Neuronal stem cell (in vitro differentiated cells): ENCODE data around the gene MCC.

Source experiments
- DNase-seq: peaks from one replicate; pipeline ENCODE4 v3.0.0-alpha.2; 2013; ENCODE audit warnings: low spot score
- H2AFZ ChIP-seq: one replicate; pipeline ENCODE4 v1.6.1; 2013; ENCODE audit warnings: mild to moderate bottlenecking, low read length, inconsistent platforms
- H2AK5ac ChIP-seq: 2 replicates; pipeline ENCODE4 v1.6.1; 2013; ENCODE audit warnings: low read depth, mild to moderate bottlenecking, inconsistent platforms, low read length, moderate library complexity, mixed read lengths
- H2BK120ac ChIP-seq: 2 replicates; pipeline ENCODE4 v1.6.1; 2013; ENCODE audit warnings: low read depth, mild to moderate bottlenecking, inconsistent platforms, low read length, moderate library complexity, mixed read lengths
- H2BK12ac ChIP-seq: one replicate; pipeline ENCODE4 v1.6.1; 2013; ENCODE audit warnings: low read length, inconsistent platforms
- H2BK15ac ChIP-seq: 2 replicates; pipeline ENCODE4 v1.6.1; 2013; ENCODE audit warnings: mild to moderate bottlenecking, low read length, inconsistent platforms, mixed read lengths
- H2BK5ac ChIP-seq: one replicate; pipeline ENCODE4 v1.6.1; 2013; ENCODE audit warnings: inconsistent platforms, mild to moderate bottlenecking, low read length, moderate library complexity
- H3K14ac ChIP-seq: one replicate; pipeline ENCODE4 v1.6.1; 2013; ENCODE audit warnings: low read length, inconsistent platforms
- H3K18ac ChIP-seq: 2 replicates; pipeline ENCODE4 v1.6.1; 2013; ENCODE audit warnings: low read length, inconsistent platforms
- H3K23ac ChIP-seq: 2 replicates; pipeline ENCODE4 v1.6.1; 2013; ENCODE audit warnings: low read depth, mild to moderate bottlenecking, mixed read lengths, low read length, inconsistent platforms; ENCODE audit not compliant: poor library complexity
- H3K27ac ChIP-seq: replicated peaks from 3 replicates; pipeline ENCODE4 v1.5.1; 2013; ENCODE audit warnings: low read length, inconsistent platforms
- H3K27me3 ChIP-seq, 3 experiments: 2 replicates each; pipeline ENCODE4 v1.6.1; 2013; ENCODE audit warnings: low read length in 3 of 3, mild to moderate bottlenecking in 2 of 3, inconsistent platforms in 1 of 3, low read depth in 1 of 3, mixed read lengths in 1 of 3, moderate library complexity in 1 of 3; ENCODE audit not compliant: control insufficient read depth in 3 of 3, insufficient read depth in 3 of 3
- H3K36me3 ChIP-seq, 2 donors: replicated peaks in 1 of 2; 2 replicates each; pipeline ENCODE4 v1.6.1; 2013; ENCODE audit warnings: low read length in 2 of 2; ENCODE audit not compliant: control insufficient read depth in 2 of 2, insufficient read depth in 2 of 2
- H3K4ac ChIP-seq: 2 replicates; pipeline ENCODE4 v1.6.1; 2013; ENCODE audit warnings: inconsistent platforms, mild to moderate bottlenecking, low read length, moderate library complexity
- H3K4me1 ChIP-seq, 2 donors: 1 replicate in 1 of 2; 2 replicates in 1 of 2; pipeline ENCODE4 v1.6.1; 2013; ENCODE audit warnings: low read length in 2 of 2, low read depth in 1 of 2; ENCODE audit not compliant: control insufficient read depth in 2 of 2, insufficient read depth in 1 of 2
- H3K4me2 ChIP-seq: one replicate; pipeline ENCODE4 v1.6.1; 2013; ENCODE audit warnings: mild to moderate bottlenecking, low read length, inconsistent platforms; ENCODE audit not compliant: insufficient read depth, poor library complexity, severe bottlenecking
- H3K4me3 ChIP-seq, 2 donors: 2 replicates each; pipeline ENCODE4 v1.5.1; 2013; ENCODE audit warnings: low read length in 2 of 2, mild to moderate bottlenecking in 2 of 2, inconsistent platforms in 1 of 2, moderate library complexity in 1 of 2
- H3K79me1 ChIP-seq: one replicate; pipeline ENCODE4 v1.6.1; 2013; ENCODE audit warnings: low read depth, mild to moderate bottlenecking, inconsistent platforms, low read length, moderate library complexity
- H3K9ac ChIP-seq: one replicate; pipeline ENCODE4 v1.6.1; 2013; ENCODE audit warnings: mild to moderate bottlenecking, low read depth, low read length, inconsistent platforms; ENCODE audit not compliant: poor library complexity
- H3K9me3 ChIP-seq, 2 donors: replicated peaks in 1 of 2; 2 replicates each; pipeline versions ENCODE3 to v1.6.1; 2013; ENCODE audit warnings: low read length in 2 of 2, mild to moderate bottlenecking in 2 of 2, inconsistent platforms in 1 of 2, low read depth in 1 of 2, mixed read lengths in 1 of 2, moderate library complexity in 1 of 2; ENCODE audit not compliant: control insufficient read depth in 2 of 2, insufficient read depth in 1 of 2
- H4K8ac ChIP-seq: one replicate; pipeline ENCODE4 v1.6.1; 2013; ENCODE audit warnings: low read depth, mild to moderate bottlenecking, inconsistent platforms, low read length, moderate library complexity
- H4K91ac ChIP-seq: one replicate; pipeline ENCODE4 v1.6.1; 2013; ENCODE audit warnings: low read length, low read depth, mild to moderate bottlenecking, inconsistent platforms; ENCODE audit not compliant: poor library complexity
- WGBS, 2 donors: extraction: QIAGEN DNeasy Blood & Tissue Kit; methylation state at CpG; one replicate each; pipeline ENCODE4 v1.1.7; 2013; ENCODE audit warnings: missing lambda C conversion rate in 2 of 2, mixed read lengths in 1 of 2; ENCODE audit not compliant: insufficient read length in 2 of 2, insufficient replicate concordance in 1 of 2; ENCODE audit errors: extremely low coverage in 2 of 2; 5-methylcytosine and 5-hydroxymethylcytosine counted together

The MCC gene

GRCh38 chr5:113343343-113343742 lies 144.9 kb downstream of the MCC start:
- no peaks in the 10 kb centered on the region for H3K36me3 ChIP-seq
- H2BK120ac ChIP-seq: no peak overlapping the region
- H3K27ac ChIP-seq: no peak overlapping the region
- H3K79me1 ChIP-seq: no peaks in the 10 kb centered on the region
- no peak overlapping the region for H2AK5ac ChIP-seq
- H3K27me3 ChIP-seq: no peaks in the 10 kb centered on the region
- H2BK15ac ChIP-seq: no peak overlapping the region
- H2BK5ac ChIP-seq: no peak overlapping the region
- H3K4me3 ChIP-seq: no peak overlapping the region
- no peak overlapping the region for H3K9ac ChIP-seq
- no CpG with 5 or more reads among the region's 3 CpGs for WGBS, 2 donors
- no peak overlapping the region for H3K18ac ChIP-seq
- no peak overlapping the region for H2BK12ac ChIP-seq
- no peak overlapping the region for H2AFZ ChIP-seq
- no peaks in the 10 kb centered on the region for H3K4me1 ChIP-seq
- H3K14ac ChIP-seq: no peak overlapping the region
- H3K9me3 ChIP-seq: no peaks in the 10 kb centered on the region
- H4K8ac ChIP-seq: no peak overlapping the region
- H3K4me2 ChIP-seq: no peak overlapping the region
- no peak for DNase-seq
- no peak overlapping the region for H3K23ac ChIP-seq
- H3K4ac ChIP-seq: no peak overlapping the region
- no peak overlapping the region for H4K91ac ChIP-seq

- no peak overlapping the region for H3K4ac ChIP-seq
- H3K18ac ChIP-seq: no peak overlapping the region
- no peak overlapping the region for H4K91ac ChIP-seq
- H3K9ac ChIP-seq: no peak overlapping the region
- H2BK15ac ChIP-seq: no peak overlapping the region
- H3K4me3 ChIP-seq: no peak overlapping the region
- H2AK5ac ChIP-seq: no peak overlapping the region
- no peaks in the 10 kb centered on the region for H3K9me3 ChIP-seq
- no peaks in the 10 kb centered on the region for H3K36me3 ChIP-seq
- H2BK5ac ChIP-seq: no peak overlapping the region
- H2BK120ac ChIP-seq: no peak overlapping the region
- H3K27ac ChIP-seq: no peak overlapping the region
- DNase-seq: no peak
- H3K4me1 ChIP-seq: no peaks in the 10 kb centered on the region
- H3K4me2 ChIP-seq: no peak overlapping the region
- no peaks in the 10 kb centered on the region for H3K27me3 ChIP-seq
- H3K14ac ChIP-seq: no peak overlapping the region
- no peak overlapping the region for H4K8ac ChIP-seq
- H2BK12ac ChIP-seq: no peak overlapping the region
- no peak overlapping the region for H2AFZ ChIP-seq
- H3K23ac ChIP-seq: no peak overlapping the region
- no CpG with 5 or more reads among the region's 7 CpGs for WGBS, 2 donors
- H3K79me1 ChIP-seq: no peaks in the 10 kb centered on the region
Observed at GRCh38 chr5:113340537-113340936, 147.7 kb downstream of the MCC start.

GRCh38 chr5:113338628-113339027 lies 149.6 kb downstream of the MCC start:
- no peaks in the 10 kb centered on the region for H3K27me3 ChIP-seq
- H4K8ac ChIP-seq: no peak overlapping the region
- no peak overlapping the region for H2BK120ac ChIP-seq
- no peaks in the 10 kb centered on the region for H3K9me3 ChIP-seq
- no peaks in the 10 kb centered on the region for H3K4me1 ChIP-seq
- H2BK15ac ChIP-seq: no peak overlapping the region
- H2BK12ac ChIP-seq: no peak overlapping the region
- H3K4ac ChIP-seq: no peak overlapping the region
- H3K14ac ChIP-seq: no peak overlapping the region
- H2AFZ ChIP-seq: no peak overlapping the region
- no CpG with 5 or more reads among the region's 3 CpGs for WGBS, 2 donors
- H3K18ac ChIP-seq: no peak overlapping the region
- H2BK5ac ChIP-seq: no peak overlapping the region
- H3K4me3 ChIP-seq: no peak overlapping the region
- H2AK5ac ChIP-seq: no peak overlapping the region
- DNase-seq: no peak
- H3K79me1 ChIP-seq: no peaks in the 10 kb centered on the region
- H3K4me2 ChIP-seq: no peak overlapping the region
- no peak overlapping the region for H3K23ac ChIP-seq
- H3K27ac ChIP-seq: no peak overlapping the region
- no peak overlapping the region for H4K91ac ChIP-seq
- no peak overlapping the region for H3K9ac ChIP-seq
- H3K36me3 ChIP-seq: no peaks in the 10 kb centered on the region

GRCh38 chr5:113337515-113338415 lies 150.5 kb downstream of the MCC start:
- no peak overlapping the region for H3K18ac ChIP-seq

More at GRCh38 chr5:113337515-113338415, 150.5 kb downstream of the MCC start:
- H3K23ac ChIP-seq: no peak overlapping the region
- no peak overlapping the region for H3K27ac ChIP-seq
- H3K79me1 ChIP-seq: no peaks in the 10 kb centered on the region
- DNase-seq: no peak
- no peak overlapping the region for H3K4me2 ChIP-seq
- WGBS, 2 donors: no CpG with 5 or more reads among the region's 6 CpGs
- no peak overlapping the region for H4K91ac ChIP-seq
- H4K8ac ChIP-seq: no peak overlapping the region
- H3K4me3 ChIP-seq: no peak overlapping the region
- no peaks in the 10 kb centered on the region for H3K36me3 ChIP-seq
- no peak overlapping the region for H3K14ac ChIP-seq
- H2AFZ ChIP-seq: no peak overlapping the region
- H2BK5ac ChIP-seq: no peak overlapping the region
- H3K27me3 ChIP-seq: no peaks in the 10 kb centered on the region
- no peak overlapping the region for H3K4ac ChIP-seq
- H2BK120ac ChIP-seq: no peak overlapping the region
- no peak overlapping the region for H2BK12ac ChIP-seq
- H2AK5ac ChIP-seq: no peak overlapping the region
- no peak overlapping the region for H2BK15ac ChIP-seq
- no peaks in the 10 kb centered on the region for H3K9me3 ChIP-seq
- H3K4me1 ChIP-seq: no peaks in the 10 kb centered on the region
- no peak overlapping the region for H3K9ac ChIP-seq
